ENCODE measurements around the gene PSENEN.

PSENEN gene

GRCh38 chr19:35745328-35746086 lies at the start of gene PSENEN, which contains the start of gene U2AF1L4:
PSENEN (plus strand) TSS chr19:35745651; CDS start chr19:35745931, 280 bp downstream.
U2AF1L4 (minus strand) TSS chr19:35745418; CDS start chr19:35745391, 27 bp downstream.
- DNase-seq: peak; percentile 100

DNA sequence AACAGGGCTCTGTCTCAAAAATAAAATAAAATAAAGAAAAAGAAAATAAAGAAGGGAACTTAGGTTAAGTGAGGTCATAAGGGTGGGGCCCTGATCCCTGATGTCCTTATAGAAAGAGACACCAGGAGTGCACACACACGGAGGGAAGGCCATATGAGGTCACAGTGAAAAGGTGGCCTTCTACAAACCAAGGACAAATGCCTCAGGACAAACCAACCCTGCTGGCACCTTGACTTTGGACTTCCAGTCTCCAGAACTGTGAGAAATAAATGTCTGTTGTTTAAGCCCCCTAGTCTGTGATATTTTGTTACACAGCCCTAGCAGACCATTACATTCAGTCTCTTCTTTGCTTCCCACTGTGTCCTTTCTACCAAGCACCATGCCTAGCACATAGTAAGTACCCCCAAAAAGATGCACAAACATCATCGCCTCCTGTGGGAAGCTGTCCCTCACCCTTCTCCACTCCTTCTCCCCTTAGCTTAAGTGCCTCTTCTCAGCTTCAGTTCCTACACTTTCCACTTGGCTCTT lies 49.5 kb upstream of the PSENEN start:
- DNase-seq: no peak

DNA sequence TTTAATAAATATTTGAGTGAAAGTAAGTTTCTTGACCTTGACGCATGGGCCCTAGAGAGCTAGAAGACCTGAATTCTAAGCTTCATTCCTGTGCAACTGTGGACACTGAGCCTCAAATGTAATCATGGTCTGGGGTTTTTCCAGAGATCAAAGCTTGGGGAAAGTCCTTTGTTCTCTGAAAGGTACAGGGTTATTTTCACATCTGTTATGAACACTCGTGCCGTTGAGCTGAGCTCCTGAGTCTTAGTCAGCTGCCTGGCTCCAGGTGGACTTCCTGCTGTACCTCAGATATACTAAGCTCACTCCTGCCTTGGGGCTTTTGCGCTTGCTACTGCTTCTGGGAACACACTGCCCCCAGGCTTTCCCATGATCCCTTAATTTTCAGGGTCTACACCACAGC lies 48.6 kb upstream of the PSENEN start:
- DNase-seq: no peak

DNA sequence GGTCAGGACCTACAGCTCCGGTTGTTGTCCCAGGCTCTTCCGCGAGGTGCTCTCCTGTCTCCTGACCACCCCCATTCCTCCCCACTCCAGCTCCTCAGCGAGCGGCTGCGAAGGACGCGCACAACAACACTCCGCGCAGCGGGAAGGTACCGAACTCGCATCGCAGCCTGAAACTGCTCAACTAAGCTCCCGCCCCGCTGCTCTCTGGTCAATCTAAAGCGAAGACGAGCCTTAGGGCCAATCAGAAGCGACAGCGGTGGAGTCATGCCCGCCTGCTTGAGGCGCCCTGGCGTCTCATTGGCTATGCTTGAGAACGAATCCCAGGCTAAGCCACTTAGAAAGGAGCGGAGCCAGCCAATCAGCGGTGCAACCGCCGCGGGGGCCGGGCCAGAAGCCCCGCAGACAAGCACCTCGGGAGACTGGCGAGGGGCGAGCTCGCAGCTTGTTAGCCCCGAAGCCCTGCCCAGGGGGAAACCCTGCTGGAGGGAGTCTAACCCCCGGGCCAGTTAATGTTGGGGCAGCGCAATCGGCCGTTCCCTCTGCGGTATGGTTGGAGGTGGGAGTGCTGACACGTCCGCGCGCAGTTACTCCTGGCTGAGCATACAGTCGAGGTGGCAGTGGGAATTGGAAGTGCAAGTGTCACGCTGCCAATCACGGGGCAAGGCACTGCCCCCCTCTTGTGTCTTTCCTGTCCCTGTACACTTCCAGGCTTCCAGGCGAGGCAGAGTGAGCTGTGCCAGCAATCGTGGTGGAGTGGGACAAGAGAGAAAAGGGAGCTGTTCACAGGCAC lies 43.0 kb upstream of the PSENEN start:
- DNase-seq: peak; percentile 98

- no peak for DNase-seq
These were observed 42.1 kb upstream of the PSENEN start for GRCh38 chr19:35703343-35703742.

- DNase-seq: peak; percentile 34
These were observed 41.2 kb upstream of the PSENEN start, which contains the start of gene ZBTB32 for GRCh38 chr19:35704218-35704617. ZBTB32 (plus strand) TSS chr19:35704558; CDS start chr19:35714627, 10,069 bp downstream.

- no peak for DNase-seq
These were observed 37.1 kb upstream of the PSENEN start for GRCh38 chr19:35708391-35708790.

GRCh38 chr19:35710784-35711723 lies 34.4 kb upstream of the PSENEN start:
- peak; percentile 48 for DNase-seq

- no peak for DNase-seq
These were observed 32.6 kb upstream of the PSENEN start for GRCh38 chr19:35712567-35713505.

DNA sequence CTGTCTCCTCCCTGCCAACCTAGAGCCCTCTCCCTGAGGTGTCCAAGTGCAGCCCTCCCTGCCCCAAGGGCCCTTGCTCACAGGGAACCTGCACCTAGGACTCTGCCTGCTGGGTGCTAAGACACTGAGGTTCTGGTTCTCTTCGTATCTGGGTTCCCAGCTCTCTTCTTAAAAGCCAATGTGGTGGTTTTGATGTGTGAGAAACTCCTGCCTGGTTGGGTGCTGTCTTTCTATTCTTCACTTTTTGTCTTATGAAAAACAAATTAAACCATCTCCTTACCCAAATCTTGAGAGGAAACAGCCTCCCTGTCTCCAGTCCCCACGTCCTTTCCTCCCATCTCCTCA lies 32.0 kb upstream of the PSENEN start:
- DNase-seq: no peak

DNA sequence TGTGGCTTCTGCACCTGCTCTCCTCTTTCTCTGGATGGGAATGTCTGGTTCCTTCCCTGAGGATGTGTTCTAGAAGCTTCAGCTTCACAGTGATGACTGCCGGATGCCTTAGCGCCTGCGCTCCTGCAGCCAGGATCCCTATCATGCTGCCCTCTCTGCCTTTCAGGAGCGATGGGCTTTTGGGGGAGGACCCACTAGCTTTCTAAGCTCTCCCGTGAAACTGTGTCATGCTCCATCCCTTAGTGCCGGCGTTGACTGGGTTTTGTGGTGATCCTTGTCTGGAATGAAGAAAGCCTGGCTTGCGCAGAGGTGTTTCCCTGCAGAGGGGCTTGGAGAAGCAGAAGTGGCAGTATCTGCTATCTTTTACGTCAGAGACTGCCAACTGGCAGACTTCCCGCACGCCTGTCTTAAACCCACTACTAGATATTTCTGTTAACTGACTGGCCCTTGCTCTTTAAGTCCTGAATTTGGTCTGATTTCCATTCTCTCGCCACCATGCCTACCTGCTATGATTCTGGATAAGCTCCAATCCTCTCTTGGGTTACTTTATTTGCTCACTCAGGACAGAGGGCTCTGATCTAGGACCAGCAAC lies 31.5 kb upstream of the PSENEN start:
- DNase-seq: no peak

GRCh38 chr19:35714601-35715354 lies 30.7 kb upstream of the PSENEN start:
- no peak for DNase-seq

DNA sequence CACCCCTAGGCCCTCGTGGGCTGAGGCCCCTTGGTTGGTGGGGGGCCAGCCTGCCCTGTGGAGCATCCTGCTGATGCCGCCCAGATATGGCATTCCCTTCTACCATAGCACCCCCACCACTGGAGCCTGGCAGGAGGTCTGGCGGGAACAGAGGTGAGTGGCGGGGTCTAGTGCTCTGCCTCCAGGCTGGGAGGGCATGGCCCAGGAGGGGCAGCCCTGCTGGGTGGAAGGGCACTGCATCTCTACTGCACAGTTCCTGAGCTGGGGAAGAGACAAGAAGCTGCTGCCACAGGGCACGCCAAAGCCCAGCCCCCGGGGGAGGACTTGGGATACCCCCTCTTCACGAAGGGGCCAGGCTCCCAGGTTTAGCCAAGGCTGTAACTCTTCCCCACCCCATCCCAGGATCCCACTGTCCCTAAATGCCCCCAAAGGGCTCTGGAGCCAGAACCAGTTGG lies 30.1 kb upstream of the PSENEN start:
- DNase-seq: no peak

- DNase-seq: no peak
These were observed 29.3 kb upstream of the PSENEN start for GRCh38 chr19:35715981-35716800.

GRCh38 chr19:35716801-35717664 lies 28.4 kb upstream of the PSENEN start:
- peak; percentile 93 for DNase-seq

DNA sequence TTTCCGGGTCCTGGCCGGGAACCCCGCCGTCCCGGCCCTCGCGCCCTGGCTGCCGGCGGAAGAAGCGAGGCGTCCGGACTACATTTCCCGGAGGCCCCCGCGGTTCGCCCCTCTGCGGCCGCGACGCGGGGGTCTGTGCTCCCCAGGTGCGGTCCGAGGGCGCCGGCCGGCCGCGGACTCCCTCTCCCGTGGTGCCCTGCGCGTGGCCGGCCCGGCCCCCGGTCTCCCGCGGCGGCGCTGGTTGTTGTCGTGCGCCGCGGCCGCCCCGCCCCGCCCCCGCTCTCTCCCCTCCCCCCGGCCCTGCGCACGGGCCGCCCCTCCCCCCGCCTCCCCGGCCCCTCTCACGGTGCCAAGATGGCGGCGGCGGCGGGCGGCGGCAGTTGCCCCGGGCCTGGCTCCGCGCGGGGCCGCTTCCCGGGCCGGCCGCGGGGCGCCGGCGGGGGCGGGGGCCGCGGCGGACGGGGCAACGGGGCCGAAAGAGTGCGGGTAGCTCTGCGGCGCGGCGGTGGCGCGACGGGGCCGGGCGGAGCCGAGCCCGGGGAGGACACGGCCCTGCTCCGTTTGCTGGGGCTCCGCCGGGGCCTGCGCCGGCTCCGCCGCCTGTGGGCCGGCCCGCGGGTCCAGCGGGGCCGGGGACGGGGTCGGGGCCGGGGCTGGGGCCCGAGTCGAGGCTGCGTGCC lies 27.6 kb upstream of the PSENEN start, which contains the start of gene KMT2B:
TSS of gene KMT2B (plus strand) at position 339 of the 680 bp plus-strand sequence. CDS start at position 355, 16 bp downstream.
- no peak for DNase-seq

GRCh38 chr19:35718345-35719041 lies 27.0 kb upstream of the PSENEN start:
- peak; percentile 28 for DNase-seq

Measured in inflammatory macrophage treated with lipopolysaccharide for 4 hours (primary cell).